ENCODE measurements around the gene TTPAL.

DNA sequence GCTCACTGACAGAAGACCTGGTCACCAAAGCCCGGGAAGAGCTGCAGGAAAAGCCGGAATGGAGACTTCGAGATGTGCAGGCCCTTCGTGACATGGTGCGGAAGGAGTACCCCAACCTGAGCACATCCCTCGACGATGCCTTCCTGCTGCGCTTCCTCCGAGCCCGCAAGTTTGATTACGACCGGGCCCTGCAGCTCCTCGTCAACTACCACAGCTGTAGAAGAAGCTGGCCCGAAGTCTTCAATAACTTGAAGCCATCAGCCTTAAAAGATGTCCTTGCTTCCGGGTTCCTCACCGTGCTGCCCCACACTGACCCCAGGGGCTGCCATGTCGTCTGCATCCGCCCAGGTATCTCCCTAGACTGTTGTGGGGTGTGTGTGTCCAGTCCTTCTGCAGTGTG, 4.4 kb downstream of the TTPAL start:
- no peak for TF ChIP-seq POLR2A (IDR thresholded peaks at IDR 0.05)
- TF ChIP-seq CTCF (IDR thresholded peaks at IDR 0.05) = no peak

Measured in sigmoid colon (tissue), 3 donors.